Smooth muscle cell (in vitro differentiated cells): Measurements from ENCODE around the gene P4HTM. TPM values are rescaled to one million over a fixed set of nuclear protein-coding genes. Genes with fewer than 3 reads are reported as not detected.
"Not testable (repeated sequence)": the region's sequence is repeated elsewhere in the genome, so short reads cannot be mapped to it uniquely, and the experiment has no call there.

Experiments
- DNase-seq: peaks from one replicate; lab custom pipeline; 2025; ENCODE audit not compliant: unreplicated experiment; lab: John Stamatoyannopoulos, UW
- H2AFZ ChIP-seq: fragments of 200-600 bp; sonication (generic); 2 replicates; pipeline ENCODE4 v1.6.0; 2016; ENCODE audit warnings: antibody characterized with exemption, low read depth, mild to moderate bottlenecking
- H3F3A ChIP-seq: fragments of 200-600 bp; sonication (generic); 2 replicates; pipeline ENCODE4 v1.6.0; 2017; ENCODE audit warnings: antibody characterized with exemption, low read depth
- H3K27ac ChIP-seq: fragments of 200-600 bp; sonication (generic); 2 replicates; pipeline ENCODE4 v1.5.1; 2016; ENCODE audit warnings: low read depth, mild to moderate bottlenecking
- H3K27me3 ChIP-seq: fragments of 200-600 bp; sonication (generic); 2 replicates; pipeline ENCODE4 v1.6.1; 2016; ENCODE audit warnings: low read depth, mild to moderate bottlenecking
- H3K36me3 ChIP-seq: fragments of 200-600 bp; sonication (generic); 2 replicates; pipeline ENCODE4 v1.5.1; 2016; ENCODE audit warnings: low read depth
- H3K4me1 ChIP-seq: fragments of 200-600 bp; sonication (generic); 2 replicates; pipeline ENCODE4 v1.5.1; 2016; ENCODE audit warnings: low read depth
- H3K4me2 ChIP-seq: fragments of 200-600 bp; sonication (generic); 2 replicates; pipeline ENCODE4 v1.6.0; 2016; ENCODE audit warnings: mild to moderate bottlenecking
- H3K4me3 ChIP-seq: fragments of 200-600 bp; sonication (generic); 2 replicates; pipeline ENCODE4 v1.5.1; 2016; ENCODE audit warnings: mild to moderate bottlenecking
- H3K79me2 ChIP-seq: fragments of 200-600 bp; sonication (generic); 2 replicates; pipeline ENCODE4 v1.6.0; 2016; ENCODE audit warnings: low read depth, mild to moderate bottlenecking
- H3K9ac ChIP-seq: fragments of 200-600 bp; sonication (generic); 2 replicates; pipeline ENCODE4 v1.6.0; 2016; ENCODE audit warnings: low read depth
- H3K9me3 ChIP-seq: fragments of 200-600 bp; sonication (generic); replicated peaks from 2 replicates; pipeline ENCODE4 v1.5.1; 2016; ENCODE audit warnings: low read depth
- H4K20me1 ChIP-seq: fragments of 200-600 bp; sonication (generic); 2 replicates; pipeline ENCODE4 v1.6.0; 2016; ENCODE audit warnings: low read depth
- WGBS: methylation state at CpG from one replicate; pipeline ENCODE4 v1.1.7; 2016; ENCODE audit warnings: low lambda C conversion rate; 5-methylcytosine and 5-hydroxymethylcytosine counted together
- polyA plus RNA-seq: library from polyadenylated mRNA; unstranded; fragments of >200 nt; fragmentation: Nextera tagmentation; extraction: Ambion mirVana; gene quantifications from 2 replicates; pipeline ENCODE4 v1.2.1, GENCODE V29; 2016
- total RNA-seq: library from RNA; depleted of rRNA; stranded (reverse); fragments of >200 nt; gene quantifications from 2 replicates; pipeline ENCODE4 v1.2.3, GENCODE V29; 2014
- TF ChIP-seq, protein P1 (sequence below): fragments of 200-600 bp; sonication (generic); IDR thresholded peaks from 2 replicates; pipeline ENCODE4 v1.5.1; 2017; ENCODE audit warnings: borderline replicate concordance, mild to moderate bottlenecking, antibody characterized with exemption; ENCODE audit not compliant: insufficient read depth, poor library complexity, severe bottlenecking

The P4HTM gene
- total and polyA plus RNA-seq, 2 experiments from 2014 or later: 22.7 to 29.9 TPM

DNA sequence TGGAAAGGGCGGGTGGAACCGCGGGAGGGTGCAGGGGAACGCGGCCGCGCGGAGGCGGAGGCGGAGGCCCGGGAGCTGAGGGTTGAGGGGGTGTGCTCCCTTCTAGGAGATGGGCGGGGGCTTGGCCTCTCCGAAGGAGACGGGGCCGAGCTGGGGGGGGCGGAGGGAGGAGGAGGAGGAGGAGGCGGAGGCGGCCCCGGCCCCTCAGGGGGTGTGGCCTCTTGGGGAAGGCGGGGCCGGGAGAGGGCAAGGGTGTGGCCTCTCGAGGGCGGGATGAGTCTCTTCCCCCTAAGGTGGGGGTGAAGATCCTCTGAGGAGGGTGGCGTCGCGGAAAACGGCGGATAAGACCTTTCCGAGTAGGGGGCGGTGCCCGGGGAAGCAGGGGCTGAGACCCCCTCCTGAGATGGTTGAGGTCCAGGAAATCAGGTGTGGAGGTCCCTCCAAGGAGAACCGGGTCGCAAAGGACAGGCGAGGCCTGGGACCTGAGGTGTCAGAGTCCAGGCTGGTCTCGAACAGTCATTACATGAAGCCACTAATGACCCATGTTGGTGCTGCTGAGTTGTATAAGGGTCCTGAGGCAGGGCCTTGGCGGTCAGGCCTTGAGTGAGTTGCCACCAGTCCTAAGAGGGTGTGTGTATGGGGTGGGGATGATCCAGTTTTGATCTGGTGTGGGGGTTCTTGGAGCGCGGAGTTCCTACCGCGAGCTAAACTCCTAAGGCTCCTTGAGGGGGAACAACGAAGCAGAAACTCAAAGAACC lies 17.9 kb downstream of the P4HTM start:
- Histone ChIP-seq H3K27ac (peak overlapping the region; percentile 90), H3K36me3 (no peaks in the 10 kb centered on the region), H3K27me3 (no peaks in the 10 kb centered on the region), H3K4me3 (peak overlapping the region; percentile 66), H3K9me3 (no peaks in the 10 kb centered on the region), H3K4me1 (peaks cover 12% of the 10 kb centered on the region), H2AFZ (peak overlapping the region; percentile 65), H3F3A (peaks cover 4% of the 10 kb centered on the region), H4K20me1 (peaks cover 51% of the 10 kb centered on the region), H3K79me2 (peaks cover 56% of the 10 kb centered on the region), H3K4me2 (peak overlapping the region; percentile 91), H3K9ac (peak overlapping the region; percentile 91)
- peak; percentile 83 for DNase-seq
- WGBS: 28% methylated on average over 22 of the region's 41 CpGs
- TF ChIP-seq, protein P1, sequence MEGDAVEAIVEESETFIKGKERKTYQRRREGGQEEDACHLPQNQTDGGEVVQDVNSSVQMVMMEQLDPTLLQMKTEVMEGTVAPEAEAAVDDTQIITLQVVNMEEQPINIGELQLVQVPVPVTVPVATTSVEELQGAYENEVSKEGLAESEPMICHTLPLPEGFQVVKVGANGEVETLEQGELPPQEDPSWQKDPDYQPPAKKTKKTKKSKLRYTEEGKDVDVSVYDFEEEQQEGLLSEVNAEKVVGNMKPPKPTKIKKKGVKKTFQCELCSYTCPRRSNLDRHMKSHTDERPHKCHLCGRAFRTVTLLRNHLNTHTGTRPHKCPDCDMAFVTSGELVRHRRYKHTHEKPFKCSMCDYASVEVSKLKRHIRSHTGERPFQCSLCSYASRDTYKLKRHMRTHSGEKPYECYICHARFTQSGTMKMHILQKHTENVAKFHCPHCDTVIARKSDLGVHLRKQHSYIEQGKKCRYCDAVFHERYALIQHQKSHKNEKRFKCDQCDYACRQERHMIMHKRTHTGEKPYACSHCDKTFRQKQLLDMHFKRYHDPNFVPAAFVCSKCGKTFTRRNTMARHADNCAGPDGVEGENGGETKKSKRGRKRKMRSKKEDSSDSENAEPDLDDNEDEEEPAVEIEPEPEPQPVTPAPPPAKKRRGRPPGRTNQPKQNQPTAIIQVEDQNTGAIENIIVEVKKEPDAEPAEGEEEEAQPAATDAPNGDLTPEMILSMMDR: no peak

DNA sequence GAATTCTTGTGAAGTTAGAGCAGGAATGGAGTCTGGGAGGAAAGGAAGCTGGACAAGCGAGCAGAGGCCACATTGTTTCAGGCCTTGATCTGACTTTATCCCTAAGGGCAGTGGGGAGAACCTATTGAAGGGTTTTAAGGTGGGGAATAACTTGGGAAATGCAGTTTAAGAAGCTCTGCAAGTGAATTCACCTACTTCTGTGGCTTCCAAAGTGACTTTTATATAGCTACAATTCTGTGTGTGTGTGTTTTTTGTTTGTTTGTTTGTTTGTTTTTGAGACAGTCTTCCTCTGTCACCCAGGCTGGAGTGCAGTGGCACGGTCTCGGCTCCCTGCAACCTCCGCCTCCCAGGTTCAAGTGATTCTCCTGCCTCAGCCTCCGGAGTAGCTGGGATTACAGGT lies 18.6 kb downstream of the P4HTM start:
- WGBS: 89% methylated on average over 5 of the region's 5 CpGs
- peak overlapping the region; percentile 66 for H3K4me3 ChIP-seq
- not testable (repeated sequence) for H3K36me3 ChIP-seq, H3K9me3 ChIP-seq, H2AFZ ChIP-seq, H3F3A ChIP-seq, DNase-seq, H3K27me3 ChIP-seq, H3K9ac ChIP-seq
- H3K4me2 ChIP-seq: peak overlapping the region; percentile 91
- H3K79me2 ChIP-seq: peaks cover 59% of the 10 kb centered on the region
- H4K20me1 ChIP-seq: peaks cover 57% of the 10 kb centered on the region
- H3K4me1 ChIP-seq: peaks cover 12% of the 10 kb centered on the region
- peak overlapping the region; percentile 20 for H3K27ac ChIP-seq

DNA sequence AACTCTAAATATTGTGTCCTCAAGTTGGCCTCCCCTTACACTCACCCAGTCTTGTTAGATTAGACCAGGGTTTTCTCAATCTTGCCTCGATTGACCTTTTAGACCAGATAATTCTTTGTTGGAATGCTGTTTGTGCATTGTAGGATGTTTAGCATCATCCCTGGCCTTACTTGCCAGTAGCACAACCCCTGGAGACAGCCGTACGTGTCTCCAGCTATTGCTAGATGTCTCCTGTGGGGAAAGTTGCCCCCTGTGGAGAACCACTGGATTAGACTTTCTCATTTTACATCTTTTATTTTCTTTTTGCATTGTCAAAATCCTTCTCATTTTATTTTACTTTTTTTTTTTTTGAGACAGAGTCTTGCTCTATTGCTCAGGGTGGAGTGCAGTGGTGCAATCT lies 19.4 kb downstream of the P4HTM start:
- Histone ChIP-seq H3K4me3 (no peak overlapping the region), H2AFZ (no peak overlapping the region), H3K4me2 (no peak overlapping the region), H3K79me2 (peaks cover 59% of the 10 kb centered on the region), H3K36me3 (no peaks in the 10 kb centered on the region), H4K20me1 (peaks cover 65% of the 10 kb centered on the region), H3K9me3 (no peaks in the 10 kb centered on the region), H3K27me3 (no peaks in the 10 kb centered on the region), H3K4me1 (peaks cover 12% of the 10 kb centered on the region), H3K9ac (no peak overlapping the region), H3K27ac (no peak overlapping the region), H3F3A (peaks cover 4% of the 10 kb centered on the region)
- 90% methylated on average over 3 of the region's 3 CpGs for WGBS
- no peak for DNase-seq
- TF ChIP-seq, protein P1: no peak

DNA sequence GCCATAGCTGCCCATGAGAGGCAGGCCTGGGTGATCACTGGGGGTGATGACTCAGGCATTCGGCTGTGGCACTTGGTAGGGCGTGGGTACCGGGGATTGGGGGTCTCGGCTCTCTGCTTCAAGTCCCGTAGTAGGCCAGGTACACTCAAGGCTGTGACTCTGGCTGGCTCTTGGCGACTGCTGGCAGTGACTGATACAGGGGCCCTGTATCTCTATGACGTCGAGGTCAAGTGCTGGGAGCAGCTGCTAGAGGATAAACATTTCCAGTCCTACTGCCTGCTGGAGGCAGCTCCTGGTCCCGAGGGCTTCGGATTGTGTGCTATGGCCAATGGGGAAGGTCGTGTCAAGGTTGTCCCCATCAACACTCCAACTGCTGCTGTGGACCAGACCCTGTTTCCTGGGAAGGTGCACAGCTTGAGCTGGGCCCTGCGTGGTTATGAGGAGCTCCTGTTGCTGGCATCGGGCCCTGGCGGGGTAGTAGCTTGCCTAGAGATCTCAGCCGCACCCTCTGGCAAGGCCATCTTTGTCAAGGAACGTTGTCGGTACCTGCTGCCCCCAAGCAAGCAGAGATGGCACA lies 22.5 kb downstream of the P4HTM start:
- no peak overlapping the region for H3K4me3 ChIP-seq
- TF ChIP-seq, protein P1: no peak
- WGBS: 93% methylated on average over 17 of the region's 17 CpGs
- peaks cover 12% of the 10 kb centered on the region for H3K4me1 ChIP-seq
- peaks cover 14% of the 10 kb centered on the region for H3F3A ChIP-seq
- no peaks in the 10 kb centered on the region for H3K36me3 ChIP-seq
- H3K4me2 ChIP-seq: no peak overlapping the region
- H3K9ac ChIP-seq: no peak overlapping the region
- H4K20me1 ChIP-seq: peaks cover 76% of the 10 kb centered on the region
- no peaks in the 10 kb centered on the region for H3K27me3 ChIP-seq
- H3K79me2 ChIP-seq: peaks cover 58% of the 10 kb centered on the region
- no peak overlapping the region for H3K27ac ChIP-seq
- DNase-seq: no peak
- H3K9me3 ChIP-seq: no peaks in the 10 kb centered on the region
- H2AFZ ChIP-seq: no peak overlapping the region
